Upper lobe of left lung (tissue), 6 donors: ENCODE measurements around the gene ANKS4B. TPM values are rescaled to one million over a fixed set of nuclear protein-coding genes. Genes with fewer than 3 reads are reported as not detected.

Experiments used
- ATAC-seq, 2 donors: fragments of 200-7000 bp; cut with Tn5 transposase; one replicate each; pipeline ENCODE4 v1.9.1; 2022; ENCODE audit warnings: mild to moderate bottlenecking in 2 of 2, moderate library complexity in 2 of 2; ENCODE audit not compliant: low FRiP score in 2 of 2
- DNase-seq, 2 donors: peaks; one replicate each; pipeline ENCODE4 v3.0.0-alpha.2; 2019 to 2020
- H3K27ac ChIP-seq, 4 donors: fragments of 200-600 bp; sonication (generic); one replicate each; pipeline ENCODE4 v1.5.1; 2016 to 2019
- H3K27me3 ChIP-seq, 4 donors: fragments of 200-600 bp; sonication (generic); one replicate each; pipeline ENCODE4 v1.5.1; 2017 to 2019
- H3K36me3 ChIP-seq, 4 donors: fragments of 200-600 bp; sonication (generic); one replicate each; pipeline ENCODE4 v1.5.1; 2016 to 2019
- H3K4me1 ChIP-seq, 4 donors: fragments of 200-600 bp; sonication (generic); one replicate each; pipeline ENCODE4 v1.5.1; 2018 to 2019
- H3K4me3 ChIP-seq, 4 donors: fragments of 200-600 bp; sonication (generic); one replicate each; pipeline ENCODE4 v1.5.1; 2017 to 2019; ENCODE audit warnings: mild to moderate bottlenecking in 2 of 4, moderate library complexity in 1 of 4
- H3K9me3 ChIP-seq, 4 donors: fragments of 200-600 bp; sonication (generic); one replicate each; pipeline ENCODE4 v1.5.1; 2018 to 2019
- CTCF ChIP-seq, 6 experiments: fragments of 450-650 bp in 4 of 6; fragments of 200-600 bp in 2 of 6; sonication (generic) in 2 of 6; IDR thresholded peaks; one replicate each; pipeline ENCODE4 v1.5.1; 2016 to 2019; ENCODE audit warnings: antibody characterized with exemption in 6 of 6
- EP300 ChIP-seq, 4 donors: sonication (generic); formaldehyde crosslinking; IDR thresholded peaks; one replicate each; pipeline ENCODE4 v1.5.1; 2017; ENCODE audit warnings: antibody characterized with exemption in 4 of 4, control low read depth in 2 of 4
- POLR2A ChIP-seq, 4 donors: fragments of 450-650 bp; IDR thresholded peaks; one replicate each; pipeline ENCODE4 v1.5.1; 2016 to 2017; ENCODE audit warnings: antibody characterized with exemption in 4 of 4, mild to moderate bottlenecking in 2 of 4
- POLR2AphosphoS5 ChIP-seq, 2 donors: sonication (generic); formaldehyde crosslinking; IDR thresholded peaks; one replicate each; pipeline ENCODE4 v1.5.1; 2017; ENCODE audit warnings: antibody characterized with exemption in 2 of 2
- WGBS, 2 donors: methylation state at CpG; one replicate each; pipeline ENCODE4 v1.1.5; 2017 to 2018; 5-methylcytosine and 5-hydroxymethylcytosine counted together
- total RNA-seq, 6 donors: library from RNA; depleted of rRNA in 4 of 6; stranded (reverse); fragments of >200 nt in 4 of 6; gene quantifications; one replicate each; pipeline versions ENCODE4 v1.1.0 to v1.2.1, GENCODE V29; 2016 to 2021
- donor health status: DM: no; HTN: no; CAD: no; lungs with moderate emphysema.
- donor health status: DM: no; HTN: yes; CAD: no; lungs with severe emphysema.

ANKS4B gene
- total RNA-seq, 6 donors from 2014 or later = 0.06 TPM; not detected in 5

- DNase-seq = no peak
- H3K9me3 ChIP-seq = no peaks in the 10 kb centered on the region
- TF ChIP-seq POLR2AphosphoS5 (IDR thresholded peaks at IDR 0.05) (no peak), POLR2A (IDR thresholded peaks at IDR 0.05) (no peak), EP300 (IDR thresholded peaks at IDR 0.05) (no peak), CTCF (IDR thresholded peaks at IDR 0.05) (no peak)
- H3K27me3 ChIP-seq = no peaks in the 10 kb centered on the region
- no peak overlapping the region for H3K4me3 ChIP-seq
- H3K36me3 ChIP-seq = peaks cover 0 to 10% (median 6%) of the 10 kb centered on the region in 4 donors
- 57 to 62% methylated on average over 4 of the region's 4 CpGs for WGBS, 2 donors
- no peak for ATAC-seq
- H3K27ac ChIP-seq = no peak overlapping the region
- H3K4me1 ChIP-seq = peaks cover 0 to 8% (median 0%) of the 10 kb centered on the region in 4 donors
These were observed 47.2 kb upstream of the ANKS4B start for GRCh38 chr16:21186326-21186691.

GRCh38 chr16:21189311-21189710 is 44.2 kb upstream of the ANKS4B start:
- H3K27me3 ChIP-seq = no peaks in the 10 kb centered on the region
- WGBS, 2 donors = 78 to 79% methylated on average over 5 of the region's 5 CpGs
- ATAC-seq (no peak), DNase-seq (no peak)
- no peak overlapping the region for H3K27ac ChIP-seq
- no peak overlapping the region for H3K4me3 ChIP-seq
- H3K9me3 ChIP-seq = no peaks in the 10 kb centered on the region
- peaks cover 0 to 8% (median 0%) of the 10 kb centered on the region in 4 donors for H3K4me1 ChIP-seq
- no peak for TF ChIP-seq CTCF (IDR thresholded peaks at IDR 0.05)
- TF ChIP-seq POLR2A (IDR thresholded peaks at IDR 0.05) = no peak
- TF ChIP-seq POLR2AphosphoS5 (IDR thresholded peaks at IDR 0.05) = no peak
- TF ChIP-seq EP300 (IDR thresholded peaks at IDR 0.05) = no peak
- no peaks in the 10 kb centered on the region for H3K36me3 ChIP-seq

GRCh38 chr16:21190013-21190412 is 43.5 kb upstream of the ANKS4B start:
- WGBS, 2 donors = 92 to 93% methylated on average over 4 of the region's 4 CpGs
- H3K27me3 ChIP-seq = no peaks in the 10 kb centered on the region
- no peaks in the 10 kb centered on the region for H3K36me3 ChIP-seq
- ATAC-seq = no peak
- no peak overlapping the region for H3K27ac ChIP-seq
- no peaks in the 10 kb centered on the region for H3K9me3 ChIP-seq
- peaks cover 0 to 8% (median 0%) of the 10 kb centered on the region in 4 donors for H3K4me1 ChIP-seq
- no peak for TF ChIP-seq POLR2A (IDR thresholded peaks at IDR 0.05)
- TF ChIP-seq CTCF (IDR thresholded peaks at IDR 0.05) = no peak
- TF ChIP-seq POLR2AphosphoS5 (IDR thresholded peaks at IDR 0.05) = no peak
- TF ChIP-seq EP300 (IDR thresholded peaks at IDR 0.05) = no peak
- no peak overlapping the region for H3K4me3 ChIP-seq
- DNase-seq = no peak

GRCh38 chr16:21190599-21190998 is 42.9 kb upstream of the ANKS4B start:
- Histone ChIP-seq H3K27ac (no peak overlapping the region), H3K36me3 (no peaks in the 10 kb centered on the region), H3K9me3 (no peaks in the 10 kb centered on the region), H3K27me3 (no peaks in the 10 kb centered on the region), H3K4me3 (no peak overlapping the region), H3K4me1 (peaks cover 0 to 8% (median 0%) of the 10 kb centered on the region in 4 donors)
- DNase-seq (no peak), ATAC-seq (no peak)
- TF ChIP-seq POLR2A (IDR thresholded peaks at IDR 0.05) = no peak
- no peak for TF ChIP-seq POLR2AphosphoS5 (IDR thresholded peaks at IDR 0.05)
- no peak for TF ChIP-seq CTCF (IDR thresholded peaks at IDR 0.05)
- TF ChIP-seq EP300 (IDR thresholded peaks at IDR 0.05) = no peak

GRCh38 chr16:21192991-21193390 is 40.5 kb upstream of the ANKS4B start:
- WGBS, 2 donors = 53 to 81% methylated on average over 1 of the region's 1 CpG
- Histone ChIP-seq H3K9me3 (no peaks in the 10 kb centered on the region), H3K4me1 (peaks cover 0 to 8% (median 0%) of the 10 kb centered on the region in 4 donors), H3K4me3 (no peak overlapping the region), H3K36me3 (no peaks in the 10 kb centered on the region), H3K27me3 (no peaks in the 10 kb centered on the region), H3K27ac (no peak overlapping the region)
- ATAC-seq (no peak), DNase-seq (no peak)
- TF ChIP-seq POLR2A (IDR thresholded peaks at IDR 0.05) (no peak), CTCF (IDR thresholded peaks at IDR 0.05) (no peak), EP300 (IDR thresholded peaks at IDR 0.05) (no peak), POLR2AphosphoS5 (IDR thresholded peaks at IDR 0.05) (no peak)
